KOPT-K1 (cell line): ENCODE results near the gene ADAMTS17.

Experiments
- H3K27ac ChIP-seq: fragments of 200-600 bp; sonication (generic); 2 replicates; pipeline ENCODE4 v1.5.1; 2016; ENCODE audit warnings: antibody characterized with exemption, mild to moderate bottlenecking, low read depth, low read length; ENCODE audit not compliant: poor library complexity, severe bottlenecking
- H3K36me3 ChIP-seq: fragments of 200-600 bp; sonication (generic); 2 replicates; pipeline ENCODE4 v1.5.1; 2017; ENCODE audit warnings: antibody characterized with exemption, mild to moderate bottlenecking, low read length, moderate library complexity; ENCODE audit not compliant: insufficient read depth
- H3K9me3 ChIP-seq: fragments of 200-600 bp; sonication (generic); 2 replicates; pipeline ENCODE4 v1.5.1; 2017; ENCODE audit warnings: antibody characterized with exemption, low read length, mild to moderate bottlenecking; ENCODE audit not compliant: insufficient read depth, poor library complexity, severe bottlenecking

Gene ADAMTS17

DNA sequence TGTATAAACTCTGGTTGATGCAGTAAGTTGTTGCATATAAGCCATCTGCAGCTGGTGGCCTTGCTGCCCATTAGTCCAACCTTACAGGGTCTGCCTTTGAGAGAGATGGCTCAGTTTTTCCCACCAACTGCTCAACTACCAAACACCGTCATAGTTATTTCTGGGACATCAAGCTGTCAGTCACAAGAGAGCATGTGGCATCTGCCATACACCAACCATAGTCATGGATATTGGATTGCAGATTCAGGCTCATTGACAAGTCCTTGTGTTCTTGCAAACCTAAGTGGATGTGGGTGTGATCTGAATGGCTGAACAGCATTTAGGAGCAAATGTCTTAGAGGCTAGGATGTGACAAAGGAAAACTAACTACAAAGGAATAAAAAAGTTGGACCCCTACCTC, 137.6 kb downstream of the ADAMTS17 start:
- no peaks in the 10 kb centered on the region for H3K36me3 ChIP-seq
- H3K27ac ChIP-seq: no peak overlapping the region
- no peaks in the 10 kb centered on the region for H3K9me3 ChIP-seq

DNA sequence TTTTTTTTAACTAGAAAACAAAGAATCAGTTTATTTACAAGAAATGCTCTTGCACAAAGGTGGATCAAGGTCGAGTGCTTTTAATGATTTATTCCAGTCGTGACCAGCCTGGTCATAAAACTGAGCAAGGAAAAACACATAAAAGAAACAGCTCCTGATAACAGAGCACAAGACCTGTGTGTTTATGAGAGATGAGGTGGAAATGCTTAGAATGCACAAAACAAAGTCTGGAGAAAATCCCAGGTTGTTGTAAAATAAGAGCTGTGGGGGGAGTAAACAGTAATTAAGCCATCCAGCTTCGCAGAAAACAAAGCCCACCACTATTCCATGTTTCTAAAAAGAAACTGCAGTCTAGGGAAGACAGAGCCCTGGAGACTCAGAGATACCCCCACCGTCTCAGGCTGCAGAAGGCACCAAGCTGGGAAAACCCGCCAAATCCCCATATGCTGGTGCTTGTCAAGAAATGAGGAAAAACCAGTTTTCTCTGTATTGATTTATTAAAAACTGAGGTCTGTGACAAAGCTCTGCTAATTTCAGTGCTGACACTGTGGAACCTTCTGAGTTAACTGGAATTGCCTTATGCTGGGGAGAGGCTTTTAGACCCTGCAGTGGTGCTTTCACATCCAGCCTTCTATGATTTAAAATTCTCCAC, 139.3 kb downstream of the ADAMTS17 start:
- Histone ChIP-seq H3K36me3 (no peaks in the 10 kb centered on the region), H3K9me3 (no peaks in the 10 kb centered on the region), H3K27ac (no peak overlapping the region)

DNA sequence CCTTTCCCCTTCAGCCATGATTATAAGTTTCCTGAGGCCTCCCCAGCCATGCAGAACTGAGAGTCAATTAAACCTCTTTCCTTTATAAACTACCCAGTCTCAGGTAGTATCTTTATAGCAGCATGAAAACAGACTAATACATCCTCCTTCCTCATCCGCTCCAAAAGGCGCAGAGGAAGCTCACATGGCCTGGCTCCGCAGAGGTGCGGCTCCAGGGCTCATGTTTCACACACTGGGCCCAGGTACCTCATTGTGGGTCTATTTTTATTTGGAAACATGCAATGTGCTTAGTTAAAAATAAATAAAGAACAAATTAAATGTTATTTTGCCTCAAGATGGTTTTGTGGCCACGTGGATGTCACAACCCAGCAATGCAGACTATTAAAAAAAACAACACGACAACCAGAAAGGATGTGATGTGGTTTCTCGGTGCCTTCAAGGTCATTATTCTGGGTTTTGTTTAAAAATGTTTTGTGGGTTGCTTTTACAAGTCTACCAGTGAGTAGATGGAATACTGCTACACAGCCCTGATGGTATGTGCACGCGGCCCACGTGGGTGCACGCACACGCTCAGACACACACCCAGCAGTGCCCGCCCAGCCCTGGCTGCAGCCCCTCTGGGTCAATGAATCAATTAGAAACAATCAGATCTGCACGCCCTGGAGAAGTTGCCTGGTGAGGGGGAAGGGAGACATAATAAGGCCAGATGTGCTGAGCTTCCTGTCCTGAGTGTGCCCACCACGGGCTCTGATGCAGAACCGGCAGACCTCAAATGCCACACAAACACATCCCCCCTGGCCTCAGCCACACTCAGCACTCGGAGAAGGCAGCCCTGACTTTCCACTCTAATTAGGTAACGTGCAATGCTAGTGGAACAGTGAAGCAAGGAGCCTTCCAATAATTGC, 140.1 kb downstream of the ADAMTS17 start:
- H3K36me3 ChIP-seq: no peaks in the 10 kb centered on the region
- no peak overlapping the region for H3K27ac ChIP-seq
- no peaks in the 10 kb centered on the region for H3K9me3 ChIP-seq

DNA sequence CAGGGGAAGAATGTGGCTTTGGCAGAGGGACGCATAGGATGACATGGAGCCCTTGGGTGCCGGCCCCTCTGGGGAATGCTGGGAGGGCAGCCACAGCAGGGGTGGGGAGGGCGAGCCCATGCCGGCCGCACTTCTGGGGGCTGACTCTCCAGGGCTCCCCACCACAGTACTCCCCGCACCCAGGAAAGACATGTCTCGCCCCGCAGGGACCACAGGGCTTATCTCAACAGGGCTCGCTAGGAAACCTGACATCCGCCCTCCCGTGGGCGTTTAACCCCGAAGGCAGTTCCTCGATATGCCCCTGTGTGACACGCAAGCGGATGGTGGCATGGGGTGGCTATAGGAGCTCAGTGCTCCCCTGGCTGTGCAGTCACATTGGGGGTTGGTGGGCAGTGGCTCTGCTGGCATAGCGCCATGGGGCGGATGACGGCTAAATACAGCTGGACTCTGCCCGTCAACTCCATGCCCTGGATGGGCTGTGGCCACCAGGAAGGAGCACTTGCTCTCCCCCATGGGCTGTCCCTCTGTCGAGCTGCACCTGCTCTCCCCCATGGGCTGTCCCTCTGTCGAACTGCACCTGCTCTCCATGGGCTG, 141.4 kb downstream of the ADAMTS17 start:
- no peaks in the 10 kb centered on the region for H3K9me3 ChIP-seq
- no peaks in the 10 kb centered on the region for H3K36me3 ChIP-seq
- no peak overlapping the region for H3K27ac ChIP-seq

DNA sequence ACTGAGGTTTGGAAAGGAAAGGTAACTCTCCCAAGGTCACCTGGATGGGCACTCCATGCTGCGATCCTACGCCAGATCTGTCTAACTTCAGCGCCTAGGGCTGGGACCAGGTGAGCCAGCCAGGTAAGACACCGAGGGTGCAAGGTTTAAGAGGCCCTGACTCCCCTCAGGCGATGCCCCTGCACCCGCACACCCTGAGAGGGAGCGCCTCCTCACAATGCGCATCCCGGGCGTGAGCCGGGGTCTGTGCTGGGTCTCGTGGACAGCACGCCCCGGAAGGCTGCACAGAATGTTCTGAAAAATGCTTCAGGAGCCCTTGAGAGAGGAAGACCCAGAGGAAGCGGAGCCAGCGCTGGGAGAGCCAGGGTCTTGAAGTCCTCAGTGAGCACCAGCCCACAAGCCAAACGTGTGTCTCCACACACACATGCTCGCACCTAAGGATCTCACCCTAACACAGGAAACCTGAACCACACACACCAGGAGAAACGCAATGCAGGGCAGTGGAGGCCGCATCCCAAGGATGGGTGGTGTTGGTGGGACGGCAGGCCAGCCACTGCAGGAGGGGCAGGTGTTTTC, 142.0 kb downstream of the ADAMTS17 start:
- no peaks in the 10 kb centered on the region for H3K36me3 ChIP-seq
- no peaks in the 10 kb centered on the region for H3K9me3 ChIP-seq
- no peak overlapping the region for H3K27ac ChIP-seq

DNA sequence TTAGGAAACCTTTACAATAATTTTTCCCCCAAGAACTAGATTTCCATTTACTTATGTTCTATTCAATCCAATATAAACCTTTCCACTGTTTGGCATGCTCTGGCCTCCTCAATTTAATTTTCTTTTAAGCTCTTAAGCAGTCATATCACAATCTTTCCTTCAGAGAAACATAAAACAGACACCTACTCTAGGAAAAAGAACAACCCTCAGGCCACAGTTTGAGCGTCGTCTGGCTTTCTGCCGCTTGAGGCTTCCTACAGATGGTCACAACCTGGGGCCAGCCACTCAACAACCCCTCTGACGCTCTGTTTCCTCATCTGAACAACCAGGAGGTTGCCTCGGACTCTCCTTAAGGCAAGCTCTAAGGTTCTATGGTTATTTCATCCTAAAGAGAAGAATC, 143.3 kb downstream of the ADAMTS17 start:
- H3K9me3 ChIP-seq: no peaks in the 10 kb centered on the region
- no peak overlapping the region for H3K27ac ChIP-seq
- no peaks in the 10 kb centered on the region for H3K36me3 ChIP-seq

DNA sequence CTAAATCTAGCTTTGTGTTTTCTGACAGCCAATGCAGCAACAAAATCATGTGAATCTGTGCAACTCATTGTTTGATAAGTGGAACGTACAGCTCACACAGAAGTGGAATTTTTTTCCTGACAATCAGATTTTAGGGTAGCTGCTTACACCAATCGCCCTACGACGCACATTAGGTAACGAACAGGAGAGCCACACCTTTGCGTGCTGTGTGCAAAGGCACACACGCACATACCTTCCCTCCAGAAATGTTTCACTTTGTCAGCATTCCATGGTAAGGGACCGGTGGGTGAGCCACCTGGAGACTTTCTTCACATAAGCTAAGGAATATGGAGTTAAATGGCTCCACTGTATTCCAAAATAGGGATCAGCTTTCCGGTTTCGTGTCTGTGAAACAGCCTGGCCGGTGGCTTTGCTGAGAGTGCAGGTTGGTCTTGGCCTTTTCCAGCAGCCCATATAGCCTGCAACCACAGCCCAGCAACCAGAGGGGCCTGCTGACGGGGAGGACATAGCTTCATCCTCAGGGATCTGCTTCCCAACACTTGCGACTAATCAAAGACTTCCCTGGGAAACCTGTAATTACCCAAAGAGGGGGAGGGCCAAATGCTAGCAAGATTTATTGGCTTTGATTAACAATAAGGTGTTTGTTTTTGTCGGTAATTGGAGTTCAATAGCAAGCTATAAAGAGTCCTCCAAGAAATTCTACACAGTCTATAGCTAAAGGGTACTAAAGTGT, 145.3 kb downstream of the ADAMTS17 start:
- Histone ChIP-seq H3K36me3 (no peaks in the 10 kb centered on the region), H3K9me3 (no peaks in the 10 kb centered on the region), H3K27ac (no peak overlapping the region)

DNA sequence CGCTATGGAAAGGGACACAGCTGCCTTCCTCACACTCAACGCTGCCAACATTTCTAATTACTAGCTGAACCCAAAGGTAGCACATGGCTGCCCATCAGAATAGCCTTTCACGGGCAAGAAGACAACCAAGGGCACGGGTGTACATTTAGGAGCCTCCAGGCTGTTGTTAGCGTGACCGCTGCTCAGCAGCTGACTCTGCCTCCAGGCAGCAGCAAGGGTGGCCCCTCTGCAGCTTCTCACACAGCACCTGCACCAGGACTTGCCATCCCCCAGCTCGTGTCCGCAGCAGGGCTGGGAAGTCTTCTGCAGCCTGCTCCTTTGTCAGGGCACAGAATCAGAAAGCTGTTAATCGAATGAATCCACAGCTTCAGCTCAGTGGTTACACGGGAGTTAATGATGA, 146.8 kb downstream of the ADAMTS17 start:
- Histone ChIP-seq H3K9me3 (no peaks in the 10 kb centered on the region), H3K36me3 (no peaks in the 10 kb centered on the region), H3K27ac (no peak overlapping the region)

DNA sequence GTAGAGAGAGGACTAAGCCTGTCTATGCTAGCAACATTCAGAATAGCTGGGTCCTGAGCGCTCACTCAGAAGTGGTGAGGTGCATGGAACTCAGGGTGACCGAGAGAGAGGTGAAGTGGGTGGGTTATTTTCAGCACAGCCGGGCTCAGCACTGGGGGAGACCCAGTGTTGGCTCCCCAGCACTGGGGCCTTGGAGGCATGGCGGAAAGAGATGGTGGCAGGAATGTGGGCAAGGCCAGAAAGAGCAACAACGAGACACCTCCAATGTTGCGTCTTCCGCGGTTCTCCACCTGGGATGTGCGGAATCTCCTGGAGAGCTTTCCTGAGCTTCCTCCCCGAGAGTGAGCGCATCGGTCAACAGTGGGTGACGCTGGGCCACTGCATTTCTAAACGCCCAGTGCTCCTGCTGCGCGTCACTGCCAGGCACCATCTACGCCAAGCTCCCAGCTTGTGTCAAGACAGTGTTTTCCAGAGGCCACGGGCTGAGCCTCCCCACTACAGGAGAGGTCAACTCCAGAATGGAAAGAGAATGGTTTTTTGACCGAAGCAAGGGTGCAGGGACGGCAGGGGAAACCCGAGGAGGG, 148.4 kb downstream of the ADAMTS17 start:
- no peaks in the 10 kb centered on the region for H3K9me3 ChIP-seq
- H3K27ac ChIP-seq: no peak overlapping the region
- no peaks in the 10 kb centered on the region for H3K36me3 ChIP-seq

DNA sequence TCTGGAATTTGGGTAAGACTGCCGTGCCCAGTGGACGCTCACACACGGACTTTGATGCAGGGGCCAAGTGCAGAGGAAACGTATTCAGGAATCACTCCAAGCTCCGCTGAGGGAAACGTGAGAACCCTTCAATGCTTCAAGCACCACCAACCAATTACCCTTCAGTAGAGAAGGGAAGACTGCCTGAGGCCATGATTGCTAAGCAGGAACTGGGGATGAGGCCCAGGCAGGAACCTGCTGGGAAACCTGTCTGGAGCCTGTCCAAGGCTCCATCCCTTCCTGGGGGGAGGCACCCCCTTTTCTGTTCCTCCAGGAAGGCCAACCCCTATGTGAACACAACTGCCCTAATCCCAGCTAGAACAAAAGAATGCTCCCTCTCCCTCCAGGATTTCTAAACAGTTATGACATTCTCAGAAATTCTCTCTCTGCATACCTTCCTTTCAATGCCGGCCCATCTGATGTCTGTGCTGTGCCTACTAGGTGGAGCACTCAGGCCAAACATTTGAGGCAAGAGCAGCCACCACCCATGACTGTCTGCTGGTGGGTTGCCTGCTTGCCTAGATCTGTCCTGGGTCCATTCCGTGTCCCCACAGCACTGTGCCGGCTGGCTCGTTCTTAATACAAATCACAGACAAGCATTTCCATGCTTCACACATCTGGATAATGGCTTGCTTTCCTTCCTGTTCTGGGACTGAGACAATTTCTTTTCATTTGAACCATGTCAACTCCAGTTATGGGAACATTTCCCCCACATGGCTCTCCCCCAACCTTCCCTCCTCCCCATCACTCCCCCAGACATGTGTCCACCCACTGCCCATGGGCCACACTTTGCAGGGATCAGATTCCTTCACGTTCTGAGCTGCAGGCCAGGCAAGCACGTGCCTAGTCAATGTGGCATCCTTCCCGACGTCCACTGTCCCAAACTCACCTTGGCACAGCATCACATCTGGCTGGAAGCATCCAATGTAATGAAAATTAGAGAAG, 149.4 kb downstream of the ADAMTS17 start:
- H3K9me3 ChIP-seq: no peaks in the 10 kb centered on the region

DNA sequence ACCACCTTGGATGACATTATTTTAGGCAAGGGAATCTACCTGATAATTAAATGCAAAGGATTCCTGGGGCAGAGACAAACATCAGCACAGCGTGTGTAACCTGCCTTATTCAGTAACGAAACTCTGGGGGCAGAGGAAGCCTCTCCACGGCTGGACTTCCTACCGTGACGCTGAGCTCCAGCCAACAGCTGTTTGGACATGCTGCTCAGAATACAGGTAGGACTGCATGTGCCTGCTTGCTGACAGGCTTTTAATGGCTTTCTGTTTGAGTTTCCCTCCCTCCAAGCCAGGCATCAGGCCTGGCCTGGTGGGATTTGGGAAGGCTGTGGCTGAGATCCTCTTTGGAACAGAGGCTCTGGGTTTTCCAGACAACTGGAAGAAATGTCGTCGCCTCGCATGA, 150.6 kb downstream of the ADAMTS17 start:
- no peak overlapping the region for H3K27ac ChIP-seq
- no peaks in the 10 kb centered on the region for H3K36me3 ChIP-seq
- H3K9me3 ChIP-seq: no peaks in the 10 kb centered on the region

More for the DNA sequence above, 149.4 kb downstream of the ADAMTS17 start:
- Histone ChIP-seq H3K27ac (no peak overlapping the region), H3K36me3 (no peaks in the 10 kb centered on the region)

DNA sequence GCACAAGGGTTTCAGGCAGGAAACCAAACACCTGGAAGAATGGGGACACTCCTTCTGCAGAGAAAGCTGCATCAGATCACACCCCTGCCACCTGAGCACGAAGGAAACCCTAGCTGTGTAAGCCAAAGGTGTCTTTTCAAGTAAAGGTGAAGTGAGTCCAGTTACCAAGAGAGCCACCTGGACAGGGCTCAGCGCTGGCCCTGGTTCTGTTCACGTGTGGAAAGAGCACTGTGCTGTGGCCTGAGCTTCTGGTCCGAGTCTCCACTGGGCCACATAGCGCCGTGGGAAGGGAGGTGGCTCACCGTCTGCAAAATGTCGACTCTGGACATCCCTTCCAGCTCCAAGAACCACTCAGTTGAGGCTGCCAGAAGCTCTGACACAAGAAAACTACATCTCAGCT, 151.1 kb downstream of the ADAMTS17 start:
- Histone ChIP-seq H3K9me3 (no peaks in the 10 kb centered on the region), H3K27ac (no peak overlapping the region), H3K36me3 (no peaks in the 10 kb centered on the region)

DNA sequence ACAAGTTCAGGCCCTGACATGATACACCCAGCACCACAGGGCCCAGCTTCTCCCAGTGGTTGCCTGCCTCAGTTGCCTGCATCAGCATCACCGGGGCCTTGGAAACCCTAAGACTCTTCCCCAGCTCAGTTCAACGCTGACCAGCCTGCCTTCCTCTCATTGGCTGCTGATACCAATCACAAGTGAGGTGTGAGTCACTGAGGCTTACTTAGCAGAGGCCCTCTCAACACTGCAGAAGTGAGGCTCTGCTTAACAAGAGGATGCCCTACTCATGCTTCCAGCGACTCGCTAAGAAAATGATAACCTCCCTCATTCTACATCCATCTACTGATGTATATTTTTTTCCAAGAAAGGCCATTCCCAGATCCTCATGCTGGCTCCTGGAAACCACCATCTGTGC, 151.9 kb downstream of the ADAMTS17 start:
- Histone ChIP-seq H3K36me3 (no peaks in the 10 kb centered on the region), H3K27ac (no peak overlapping the region), H3K9me3 (no peaks in the 10 kb centered on the region)
